GM18867 (cell line): ENCODE measurements around the gene PEX14.

Source experiments
- ATAC-seq: cut with Tn5 transposase; IDR thresholded peaks from one replicate; pipeline ENCODE4 v1.9.1; 2021; ENCODE audit warnings: mild to moderate bottlenecking, moderate library complexity; ENCODE audit not compliant: unreplicated experiment

Gene PEX14

GRCh38 chr1:10613861-10614260 lies 139.1 kb downstream of the PEX14 start:
- ATAC-seq, result no peak

- ATAC-seq, result no peak
Observed at GRCh38 chr1:10614377-10615225, 139.9 kb downstream of the PEX14 start.

GRCh38 chr1:10615332-10615731 lies 140.6 kb downstream of the PEX14 start:
- no peak for ATAC-seq

- ATAC-seq, result no peak
Observed at GRCh38 chr1:10615932-10616671, 141.4 kb downstream of the PEX14 start.

- no peak for ATAC-seq
Observed at GRCh38 chr1:10616696-10617095, 141.9 kb downstream of the PEX14 start.

- no peak for ATAC-seq
Observed at GRCh38 chr1:10617318-10617717, 142.6 kb downstream of the PEX14 start.

GRCh38 chr1:10617931-10618885 lies 143.5 kb downstream of the PEX14 start:
- no peak for ATAC-seq

- no peak for ATAC-seq
Observed at GRCh38 chr1:10620776-10621175, 146.0 kb downstream of the PEX14 start.

- no peak for ATAC-seq
Observed at GRCh38 chr1:10621906-10622305, 147.2 kb downstream of the PEX14 start.

- no peak for ATAC-seq
Observed at GRCh38 chr1:10622910-10623685, 148.3 kb downstream of the PEX14 start.

GRCh38 chr1:10623686-10624145 lies 149.0 kb downstream of the PEX14 start:
- ATAC-seq, result no peak

GRCh38 chr1:10624256-10625050 lies 149.7 kb downstream of the PEX14 start:
- no peak for ATAC-seq

GRCh38 chr1:10625076-10625475 lies 150.3 kb downstream of the PEX14 start:
- ATAC-seq, result no peak

GRCh38 chr1:10625554-10625953 lies 150.8 kb downstream of the PEX14 start:
- ATAC-seq, result no peak

GRCh38 chr1:10626131-10626731 lies 151.5 kb downstream of the PEX14 start:
- no peak for ATAC-seq

- no peak for ATAC-seq
Observed at GRCh38 chr1:10626791-10627410, 152.2 kb downstream of the PEX14 start.

- no peak for ATAC-seq
Observed at GRCh38 chr1:10628685-10629084, 153.9 kb downstream of the PEX14 start.

GRCh38 chr1:10629091-10629815 lies 154.5 kb downstream of the PEX14 start:
- ATAC-seq, result no peak
